GM23248 (cell line): ENCODE data around the gene RIC3. TPM values are rescaled to one million over a fixed set of nuclear protein-coding genes. Genes with fewer than 3 reads are reported as not detected.

Source experiments
- DNase-seq: peaks from one replicate; pipeline ENCODE4 v3.0.0-alpha.2; 2015
- H2AFZ ChIP-seq: fragments of 200-600 bp; sonication (generic); 2 replicates; pipeline ENCODE4 v1.6.1; 2016; ENCODE audit warnings: antibody characterized with exemption
- H3F3A ChIP-seq: fragments of 200-600 bp; sonication (generic); 2 replicates; pipeline ENCODE4 v1.6.1; 2016; ENCODE audit warnings: mild to moderate bottlenecking, antibody characterized with exemption, mixed run types; ENCODE audit not compliant: insufficient read depth
- H3K27ac ChIP-seq: fragments of 200-600 bp; sonication (generic); 2 replicates; pipeline ENCODE4 v1.5.1; 2016; ENCODE audit warnings: mild to moderate bottlenecking
- H3K27me3 ChIP-seq: fragments of 200-600 bp; sonication (generic); replicated peaks from 2 replicates; pipeline ENCODE4 v1.6.1; 2016; ENCODE audit warnings: mild to moderate bottlenecking; ENCODE audit not compliant: insufficient read depth
- H3K36me3 ChIP-seq: fragments of 200-600 bp; sonication (generic); 2 replicates; pipeline ENCODE4 v1.6.1; 2016; ENCODE audit warnings: low read depth, mild to moderate bottlenecking
- H3K4me1 ChIP-seq: fragments of 200-600 bp; sonication (generic); 2 replicates; pipeline ENCODE4 v1.6.1; 2016; ENCODE audit warnings: mild to moderate bottlenecking; ENCODE audit not compliant: insufficient read depth
- H3K4me2 ChIP-seq: fragments of 200-600 bp; sonication (generic); one replicate; pipeline ENCODE4 v1.6.1; 2016; ENCODE audit warnings: mild to moderate bottlenecking; ENCODE audit not compliant: unreplicated experiment
- H3K4me3 ChIP-seq: fragments of 200-600 bp; sonication (generic); 2 replicates; pipeline ENCODE4 v1.5.1; 2016; ENCODE audit warnings: mild to moderate bottlenecking
- H3K79me2 ChIP-seq: fragments of 200-600 bp; sonication (generic); 2 replicates; pipeline ENCODE4 v1.6.1; 2016; ENCODE audit warnings: mild to moderate bottlenecking; ENCODE audit not compliant: insufficient read depth
- H3K9ac ChIP-seq: fragments of 200-600 bp; sonication (generic); 2 replicates; pipeline ENCODE4 v1.6.1; 2016; ENCODE audit warnings: mild to moderate bottlenecking
- H3K9me2 ChIP-seq: fragments of 200-600 bp; sonication (generic); 2 replicates; pipeline ENCODE4 v1.6.1; 2016; ENCODE audit warnings: mixed run types, mild to moderate bottlenecking, moderate library complexity; ENCODE audit not compliant: insufficient read depth
- H3K9me3 ChIP-seq: fragments of 200-600 bp; sonication (generic); one replicate; pipeline ENCODE4 v1.6.1; 2017; ENCODE audit warnings: low read depth
- H4K20me1 ChIP-seq: fragments of 200-600 bp; sonication (generic); 2 replicates; pipeline ENCODE4 v1.6.0; 2016; ENCODE audit not compliant: insufficient read depth
- EZH2 ChIP-seq: fragments of 200-600 bp; sonication (generic); IDR thresholded peaks from 2 replicates; pipeline ENCODE4 v1.6.1; 2018; ENCODE audit warnings: antibody characterized with exemption, mild to moderate bottlenecking; ENCODE audit not compliant: insufficient read depth, poor library complexity, severe bottlenecking
- EZH2phosphoT487 ChIP-seq: fragments of 200-600 bp; sonication (generic); IDR thresholded peaks from 2 replicates; pipeline ENCODE4 v1.6.1; 2018; ENCODE audit warnings: antibody characterized with exemption, moderate library complexity, mild to moderate bottlenecking, low read depth; ENCODE audit not compliant: insufficient read depth
- WGBS, 2 experiments: methylation state at CpG; one replicate each; pipeline ENCODE4 v1.1.6; 2015 to 2017; ENCODE audit warnings: low lambda C conversion rate in 2 of 2, low coverage in 1 of 2; ENCODE audit errors: missing lambda C conversion rate in 2 of 2; 5-methylcytosine and 5-hydroxymethylcytosine counted together
- in situ Hi-C: fragments of 300-500 bp; cut with MboI; formaldehyde crosslinking; loops from 2 replicates; pipeline ENCODE4 v1.15.0; 2020
- polyA plus RNA-seq: library from polyadenylated mRNA; unstranded; fragments of >200 nt; fragmentation: Nextera tagmentation; extraction: Ambion mirVana; gene quantifications from 2 replicates; pipeline ENCODE4 v1.2.1, GENCODE V29; 2016
- total RNA-seq: library from RNA; depleted of rRNA; stranded (reverse); fragments of >200 nt; shearing (Covaris generic); gene quantifications from 2 replicates; pipeline ENCODE4 v1.2.3, GENCODE V29; 2014; rRNA removed

The RIC3 gene, protein sequence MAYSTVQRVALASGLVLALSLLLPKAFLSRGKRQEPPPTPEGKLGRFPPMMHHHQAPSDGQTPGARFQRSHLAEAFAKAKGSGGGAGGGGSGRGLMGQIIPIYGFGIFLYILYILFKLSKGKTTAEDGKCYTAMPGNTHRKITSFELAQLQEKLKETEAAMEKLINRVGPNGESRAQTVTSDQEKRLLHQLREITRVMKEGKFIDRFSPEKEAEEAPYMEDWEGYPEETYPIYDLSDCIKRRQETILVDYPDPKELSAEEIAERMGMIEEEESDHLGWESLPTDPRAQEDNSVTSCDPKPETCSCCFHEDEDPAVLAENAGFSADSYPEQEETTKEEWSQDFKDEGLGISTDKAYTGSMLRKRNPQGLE
- total RNA-seq (not detected in 2 replicates), polyA plus RNA-seq (0.06 and 0.11 TPM in 2 replicates)

DNA sequence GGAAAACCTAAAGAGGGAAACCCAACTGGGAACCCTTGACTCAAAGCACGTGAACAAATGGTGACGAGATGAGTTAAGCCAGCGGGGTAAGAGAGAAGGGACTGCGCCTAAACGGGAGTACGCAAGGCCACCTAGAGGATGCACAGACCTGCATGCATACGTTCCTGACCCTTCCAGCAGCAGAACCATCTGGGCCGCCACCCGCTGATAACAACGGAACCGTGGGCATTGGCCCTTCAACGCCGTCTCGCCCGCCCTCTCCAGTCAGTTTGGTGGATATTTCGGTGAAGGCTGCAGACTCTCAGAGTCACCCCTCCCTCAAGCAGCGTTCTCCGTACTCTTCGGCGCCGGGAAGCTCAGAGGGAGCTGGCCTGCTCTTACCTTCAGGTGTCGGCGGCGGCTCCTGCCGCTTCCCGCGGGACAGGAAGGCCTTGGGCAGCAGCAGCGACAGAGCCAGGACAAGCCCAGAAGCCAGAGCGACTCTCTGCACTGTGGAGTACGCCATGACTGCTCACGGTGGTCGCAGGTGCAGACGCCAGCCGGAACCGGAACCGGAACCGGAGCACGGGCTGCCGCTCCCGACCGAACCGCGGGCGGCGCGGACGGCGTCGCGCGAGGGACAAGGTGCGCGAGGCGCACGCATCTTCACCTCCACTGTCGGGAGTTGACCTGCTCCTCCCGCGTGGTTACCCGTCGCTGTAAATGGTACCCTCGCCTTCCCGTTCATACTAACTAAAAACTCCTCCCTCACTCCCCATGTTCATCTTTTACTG is at the start of gene RIC3:
RIC3 (minus strand) TSS at position 541 of the 773 bp plus-strand sequence; CDS start at position 505, 36 bp downstream.
- Histone ChIP-seq H3K79me2 (no peaks in the 10 kb centered on the region), H3K36me3 (no peaks in the 10 kb centered on the region), H3K4me3 (no peak within 1 kb of the TSS), H4K20me1 (no peaks in the 10 kb centered on the region), H2AFZ (no peak within 1 kb of the TSS), H3K4me1 (no peaks in the 10 kb centered on the region), H3K9me2 (no peaks in the 10 kb centered on the region), H3K27ac (no peak within 1 kb of the TSS), H3K4me2 (no peak within 1 kb of the TSS), H3K9ac (no peak within 1 kb of the TSS), H3K9me3 (no peaks in the 10 kb centered on the region), H3F3A (no peaks in the 10 kb centered on the region), H3K27me3 (peaks cover 37% of the 10 kb centered on the region)
- 5 to 8% methylated on average over 54 to 59 of the region's 62 CpGs for WGBS, 2 experiments
- in situ Hi-C loops = no loop called here
- no peak for DNase-seq
- TF ChIP-seq EZH2phosphoT487 (no peak), EZH2 (no peak)

DNA sequence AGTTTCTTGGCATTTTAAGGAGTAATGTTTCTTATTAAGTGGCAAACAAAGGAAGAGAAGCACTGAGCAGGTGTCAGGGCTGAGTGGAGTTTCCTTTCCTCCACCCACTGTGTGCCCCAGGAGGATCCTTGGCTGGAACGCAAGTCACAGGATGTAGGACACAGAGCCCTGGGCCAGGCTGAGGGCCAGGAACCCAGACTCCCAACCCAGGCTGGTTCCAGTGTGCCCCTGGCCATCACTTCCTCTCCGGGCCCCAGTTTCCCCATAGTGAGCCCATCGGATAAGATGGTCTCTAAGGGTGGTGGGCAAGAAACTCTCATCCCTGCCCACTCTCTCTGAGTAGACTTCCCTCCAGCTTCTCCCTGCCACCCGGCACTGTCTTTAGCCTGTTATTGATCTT is 49.6 kb upstream of the RIC3 start:
- in situ Hi-C loops = no loop called here
- Histone ChIP-seq H3K9me3 (no peaks in the 10 kb centered on the region), H3K4me2 (no peak overlapping the region), H2AFZ (no peak overlapping the region), H3K79me2 (no peaks in the 10 kb centered on the region), H3K9me2 (no peaks in the 10 kb centered on the region), H3K27ac (no peak overlapping the region), H3K27me3 (peaks cover 20% of the 10 kb centered on the region; the same call in 1 of the 2 replicates), H3K36me3 (no peaks in the 10 kb centered on the region), H4K20me1 (no peaks in the 10 kb centered on the region), H3K9ac (no peak overlapping the region), H3F3A (no peaks in the 10 kb centered on the region), H3K4me1 (no peaks in the 10 kb centered on the region), H3K4me3 (no peak overlapping the region)
- 62 to 68% methylated on average over 4 of the region's 4 CpGs for WGBS, 2 experiments
- TF ChIP-seq EZH2phosphoT487 = no peak
- TF ChIP-seq EZH2 = no peak
- no peak for DNase-seq

DNA sequence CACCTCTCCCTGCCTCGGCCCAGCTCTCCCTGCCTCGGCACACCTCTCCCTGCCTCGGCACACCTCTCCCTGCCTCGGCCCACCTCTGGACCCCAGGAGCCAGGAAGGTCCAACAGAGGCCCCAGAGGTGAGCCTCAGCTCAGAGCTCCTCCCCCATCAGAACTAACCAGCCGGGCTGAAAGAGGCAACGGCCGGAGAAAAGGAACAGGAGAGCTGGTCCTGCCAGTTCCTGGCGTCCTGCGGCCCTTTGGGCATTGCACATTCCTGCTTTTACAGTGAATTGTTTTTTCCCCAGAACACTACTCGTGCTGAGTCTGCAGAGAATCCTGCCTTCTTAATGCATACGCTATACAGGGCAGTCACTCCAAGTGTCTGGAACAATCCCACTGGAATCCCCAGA is 49.1 kb upstream of the RIC3 start:
- TF ChIP-seq EZH2 (no peak), EZH2phosphoT487 (no peak)
- no peaks in the 10 kb centered on the region for H3K36me3 ChIP-seq
- H3K9me3 ChIP-seq = no peaks in the 10 kb centered on the region
- 53 to 55% methylated on average over 11 of the region's 11 CpGs for WGBS, 2 experiments
- H3K9me2 ChIP-seq = no peaks in the 10 kb centered on the region
- H2AFZ ChIP-seq = no peak overlapping the region
- no peaks in the 10 kb centered on the region for H3K79me2 ChIP-seq
- in situ Hi-C loops = no loop called here
- no peaks in the 10 kb centered on the region for H3F3A ChIP-seq
- no peak overlapping the region for H3K27ac ChIP-seq
- no peaks in the 10 kb centered on the region for H3K4me1 ChIP-seq
- DNase-seq = no peak
- H4K20me1 ChIP-seq = no peaks in the 10 kb centered on the region
- H3K9ac ChIP-seq = no peak overlapping the region
- no peak overlapping the region for H3K4me3 ChIP-seq
- peaks cover 20% of the 10 kb centered on the region; the same call in 1 of the 2 replicates for H3K27me3 ChIP-seq
- H3K4me2 ChIP-seq = no peak overlapping the region

DNA sequence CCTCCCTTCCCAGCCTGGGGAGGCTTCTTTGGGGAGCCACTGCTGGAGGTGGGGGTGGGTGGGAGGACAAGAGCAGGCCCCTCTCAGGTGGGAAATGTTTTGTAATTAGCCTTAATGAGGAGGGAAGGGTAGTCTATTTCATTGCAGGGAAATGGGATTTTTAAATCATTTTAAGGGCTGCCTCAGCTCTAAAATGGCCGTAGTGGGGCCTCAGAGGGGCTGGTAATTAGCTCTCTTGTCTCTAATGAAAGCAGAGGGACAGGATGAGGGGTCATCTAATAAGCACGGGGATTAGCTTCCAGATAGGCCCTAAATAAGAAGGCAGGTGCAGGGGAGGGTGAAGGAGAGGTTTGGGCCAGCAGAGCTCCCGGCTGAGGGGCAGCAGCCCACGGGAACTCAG is 48.3 kb upstream of the RIC3 start:
- no peaks in the 10 kb centered on the region for H3K9me3 ChIP-seq
- H3K9me2 ChIP-seq = no peaks in the 10 kb centered on the region
- H2AFZ ChIP-seq = no peak overlapping the region
- H3K36me3 ChIP-seq = no peaks in the 10 kb centered on the region
- peaks cover 20% of the 10 kb centered on the region; the same call in 1 of the 2 replicates for H3K27me3 ChIP-seq
- no peaks in the 10 kb centered on the region for H3K79me2 ChIP-seq
- no peak overlapping the region for H3K9ac ChIP-seq
- DNase-seq = no peak
- in situ Hi-C loops = no loop called here
- no peak overlapping the region for H3K4me2 ChIP-seq
- H3K4me1 ChIP-seq = no peaks in the 10 kb centered on the region
- H4K20me1 ChIP-seq = no peaks in the 10 kb centered on the region
- H3F3A ChIP-seq = no peaks in the 10 kb centered on the region
- no peak for TF ChIP-seq EZH2phosphoT487
- no peak for TF ChIP-seq EZH2
- no peak overlapping the region for H3K4me3 ChIP-seq
- no peak overlapping the region for H3K27ac ChIP-seq
- WGBS, 2 experiments = 49 to 54% methylated on average over 4 of the region's 4 CpGs
